Renal pelvis (tissue), 4 donors: Measurements from ENCODE around the gene FOXP1. TPM values are rescaled to one million over a fixed set of nuclear protein-coding genes. Genes with fewer than 3 reads are reported as not detected.

Source experiments
- DNase-seq: peaks from one replicate; pipeline ENCODE4 v3.0.0-alpha.2; 2013
- polyA plus RNA-seq, 3 donors: library from polyadenylated mRNA; unstranded; fragments of 120-200 nt; gene quantifications; one replicate each; pipeline ENCODE4 v1.2.1, GENCODE V29; 2013; ENCODE audit not compliant: insufficient read length in 3 of 3

The FOXP1 gene
- polyA plus RNA-seq, 3 donors, result 33.6 to 43.2 (median 40.6) TPM

DNA sequence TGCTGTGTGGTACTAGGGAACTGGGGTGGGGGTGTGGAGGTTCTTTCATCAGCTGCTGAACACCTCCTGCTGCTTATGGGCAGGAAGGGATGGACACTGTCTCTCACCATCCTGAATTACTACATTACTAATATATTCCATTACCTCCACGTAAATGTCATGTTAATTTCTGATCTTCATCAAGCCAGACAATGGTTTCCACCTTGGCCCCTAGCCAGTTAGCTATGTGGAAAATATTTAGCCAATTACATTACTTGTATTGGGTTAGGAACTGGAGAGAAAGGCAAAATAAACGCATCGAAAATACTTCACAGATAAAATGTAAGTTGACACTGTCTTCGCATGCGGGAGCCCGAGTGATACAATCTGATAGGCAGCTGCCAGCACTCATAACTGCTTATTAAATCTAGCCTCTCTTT lies 95.1 kb downstream of the FOXP1 start:
- DNase-seq, result no peak

- no peak for DNase-seq
Measured at GRCh38 chr3:71487418-71487817, 96.1 kb downstream of the FOXP1 start.

DNA sequence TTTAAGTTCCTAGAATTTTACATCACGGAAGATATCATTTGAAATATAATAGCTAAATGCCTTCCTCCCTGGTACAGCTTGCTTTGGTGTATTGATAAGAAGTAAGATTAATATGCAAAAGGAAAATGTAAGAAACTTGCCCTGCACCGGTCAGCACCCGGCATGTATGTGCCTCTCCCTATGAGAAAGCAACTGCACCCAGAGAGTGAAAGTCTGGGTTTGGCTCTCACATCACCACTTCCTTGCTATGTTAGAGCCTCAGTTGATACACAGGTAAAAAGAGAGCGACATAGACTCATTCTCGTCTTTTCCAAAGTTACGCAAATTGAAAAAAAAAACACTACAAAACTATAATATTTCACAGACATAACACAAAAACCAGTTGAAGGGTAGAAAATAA lies 96.7 kb downstream of the FOXP1 start:
- DNase-seq, result no peak

GRCh38 chr3:71485896-71486295 lies 97.6 kb downstream of the FOXP1 start:
- no peak for DNase-seq

GRCh38 chr3:71484452-71484851 lies 99.1 kb downstream of the FOXP1 start:
- DNase-seq, result no peak

DNA sequence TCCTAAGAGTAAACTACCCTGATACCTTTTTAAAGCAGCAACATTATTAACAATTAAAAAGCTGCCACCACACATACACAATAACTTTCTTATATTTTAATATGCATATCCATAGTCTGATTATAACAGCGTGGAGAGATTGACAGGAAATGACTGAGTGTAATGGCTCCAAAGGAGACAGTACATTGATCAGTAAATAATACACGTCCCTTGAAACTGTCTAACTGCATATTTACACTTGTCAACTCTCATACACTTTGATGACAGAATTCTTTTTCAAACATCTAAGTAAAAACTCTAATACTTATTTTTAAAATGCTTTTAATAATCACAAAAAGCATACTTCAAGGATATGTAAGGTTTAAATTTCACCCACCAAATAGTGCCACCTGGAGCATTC lies 99.5 kb downstream of the FOXP1 start:
- DNase-seq, result no peak

DNA sequence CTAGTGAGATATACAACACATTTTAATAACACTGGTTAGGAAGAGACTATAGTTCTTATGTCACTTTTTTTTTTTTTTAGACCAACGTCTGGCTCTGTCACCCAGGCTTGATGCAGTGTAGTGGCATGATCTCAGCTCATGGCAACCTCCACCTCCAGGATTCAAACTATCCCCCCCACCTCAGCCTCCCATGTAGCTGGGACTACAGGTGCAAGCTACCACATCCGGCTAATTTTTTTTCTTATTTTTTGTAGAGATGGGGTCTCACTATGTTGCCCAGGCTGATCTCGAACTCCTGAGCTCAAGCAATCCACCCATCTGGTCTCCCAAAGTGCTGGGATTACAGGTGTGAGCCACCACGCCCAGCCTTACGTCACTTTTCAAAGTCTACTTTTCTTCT lies 100.8 kb downstream of the FOXP1 start:
- no peak for DNase-seq

DNA sequence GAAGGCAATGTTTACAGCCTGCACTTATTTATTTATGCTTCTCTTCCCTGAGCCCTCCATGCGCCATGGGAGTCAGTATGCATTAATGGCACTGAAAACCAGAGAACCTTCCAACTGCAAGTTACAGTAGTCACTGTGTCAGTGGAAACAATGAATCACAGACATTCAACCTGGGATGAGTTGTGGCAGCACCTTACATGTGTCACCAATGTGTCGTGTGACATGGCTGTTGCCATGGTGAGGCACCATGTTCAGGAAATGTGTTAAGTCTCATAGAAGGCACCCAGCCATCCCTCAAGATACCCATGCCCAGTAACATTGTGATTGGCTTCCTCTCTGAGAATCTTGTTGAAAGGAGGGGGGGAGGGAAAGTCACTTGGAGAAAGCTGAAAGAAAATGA lies 105.0 kb downstream of the FOXP1 start:
- DNase-seq, result no peak

DNA sequence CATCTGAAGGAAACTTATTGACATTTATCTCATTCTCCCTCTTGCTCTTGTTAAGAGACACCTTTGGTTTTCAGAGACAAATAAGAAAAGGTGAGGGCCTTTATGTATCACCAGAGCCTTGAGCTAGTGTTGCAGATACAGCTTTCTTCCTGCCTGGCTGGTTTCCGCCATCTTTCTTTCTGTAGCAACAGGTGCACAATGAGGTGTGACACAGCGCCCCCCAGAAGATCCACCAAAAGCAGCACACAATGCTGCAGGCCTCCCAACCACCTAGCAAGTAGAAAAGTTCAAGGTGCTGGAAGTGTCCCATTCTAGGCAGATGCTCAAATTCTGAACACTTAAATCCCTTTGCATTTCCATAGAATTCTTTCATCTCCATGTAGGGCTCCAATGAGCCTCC lies 106.6 kb downstream of the FOXP1 start:
- DNase-seq, result no peak

DNA sequence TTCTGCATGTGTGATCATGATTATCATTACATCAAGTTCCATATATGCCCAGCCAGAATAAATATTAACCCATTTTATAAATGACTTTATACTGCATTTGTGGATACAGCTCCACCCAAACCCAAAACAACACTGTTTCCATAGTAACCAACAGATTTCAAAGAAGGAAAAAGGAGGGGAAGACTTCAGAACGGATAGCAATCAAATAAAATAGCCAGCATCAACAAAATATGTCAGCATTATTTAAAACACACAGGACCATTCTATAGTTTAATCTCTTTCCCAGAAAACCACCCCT lies 114.4 kb downstream of the FOXP1 start:
- DNase-seq, result no peak

- DNase-seq, result no peak
Measured at GRCh38 chr3:71468311-71469137, 115.0 kb downstream of the FOXP1 start.

DNA sequence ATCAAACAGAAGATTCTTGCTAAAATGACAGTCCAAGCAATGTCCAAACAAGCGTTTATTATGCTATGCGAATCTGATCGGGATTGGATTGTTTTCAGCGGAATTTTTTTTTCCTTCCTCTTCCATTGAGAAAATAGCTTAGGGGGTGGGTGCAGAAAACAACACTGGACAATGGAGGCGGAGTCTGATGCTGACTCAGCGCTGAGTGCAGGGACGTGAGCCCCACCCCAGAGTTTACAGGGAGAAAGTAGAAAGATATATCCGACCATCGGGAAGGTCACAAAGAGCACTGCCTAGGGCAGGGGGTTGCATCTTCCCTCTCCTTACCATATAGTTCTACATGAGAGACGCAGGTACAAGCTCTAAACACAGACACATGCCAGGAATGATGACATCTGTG lies 117.0 kb downstream of the FOXP1 start:
- no peak for DNase-seq

- no peak for DNase-seq
Measured at GRCh38 chr3:71465371-71466036, 118.0 kb downstream of the FOXP1 start.

DNA sequence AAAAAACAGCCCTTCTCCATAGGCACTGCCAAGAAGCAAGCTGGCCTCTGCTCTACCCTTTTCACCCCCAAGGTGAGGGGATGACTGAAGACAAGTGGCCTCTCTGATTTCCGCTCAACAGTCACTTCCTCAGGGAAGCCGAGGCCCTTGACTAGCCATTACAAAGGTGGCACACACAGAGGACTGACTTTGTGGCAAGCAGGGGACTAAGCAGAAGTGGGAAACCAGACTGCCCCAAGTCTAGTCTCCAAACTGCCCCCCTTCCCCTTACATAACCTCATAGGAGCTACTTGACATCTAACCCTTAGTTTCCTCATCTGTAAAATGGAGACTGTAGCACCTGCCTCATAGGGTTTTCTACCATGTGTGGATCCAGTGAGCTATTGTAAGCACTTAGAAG lies 118.9 kb downstream of the FOXP1 start:
- no peak for DNase-seq

GRCh38 chr3:71463617-71464016 lies 119.9 kb downstream of the FOXP1 start:
- DNase-seq, result no peak

DNA sequence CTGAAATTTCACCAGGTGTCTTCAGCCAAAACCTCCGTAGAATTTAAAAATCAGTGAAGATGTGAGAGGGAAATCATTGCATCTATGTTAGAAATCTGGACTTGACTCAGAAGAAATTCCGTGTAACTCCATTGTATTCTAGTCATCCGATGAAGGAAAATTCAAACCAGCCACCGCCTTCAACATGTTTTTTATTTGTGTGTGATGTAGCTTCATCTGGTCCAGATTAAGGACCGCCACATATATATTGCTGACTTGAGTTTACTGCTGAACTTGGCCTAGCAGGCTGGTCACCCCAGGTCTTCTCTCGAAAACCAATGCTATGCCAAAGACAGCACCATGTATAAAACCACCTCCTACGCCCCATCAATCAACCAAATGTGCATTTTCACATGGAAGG lies 120.9 kb downstream of the FOXP1 start:
- no peak for DNase-seq

GRCh38 chr3:71461749-71462483 lies 121.6 kb downstream of the FOXP1 start:
- no peak for DNase-seq

DNA sequence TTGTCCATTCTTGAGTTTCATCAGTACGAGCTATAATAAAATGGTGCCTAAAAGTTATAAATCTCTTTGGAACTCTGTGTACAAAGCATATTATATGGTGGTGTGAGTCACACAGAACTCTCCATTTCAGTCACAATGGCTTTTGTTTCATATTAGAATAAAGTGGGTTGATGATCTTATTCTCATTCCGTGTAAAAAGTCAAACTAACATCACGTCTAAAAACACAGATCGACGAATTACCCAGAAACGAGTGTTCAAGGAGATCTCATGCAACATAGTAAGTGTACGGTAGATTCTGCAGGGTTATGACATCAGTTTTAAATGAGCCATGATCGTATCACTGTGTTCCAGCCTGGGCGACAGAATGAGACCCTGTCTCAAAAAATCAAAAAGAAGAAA lies 122.4 kb downstream of the FOXP1 start:
- no peak for DNase-seq

DNA sequence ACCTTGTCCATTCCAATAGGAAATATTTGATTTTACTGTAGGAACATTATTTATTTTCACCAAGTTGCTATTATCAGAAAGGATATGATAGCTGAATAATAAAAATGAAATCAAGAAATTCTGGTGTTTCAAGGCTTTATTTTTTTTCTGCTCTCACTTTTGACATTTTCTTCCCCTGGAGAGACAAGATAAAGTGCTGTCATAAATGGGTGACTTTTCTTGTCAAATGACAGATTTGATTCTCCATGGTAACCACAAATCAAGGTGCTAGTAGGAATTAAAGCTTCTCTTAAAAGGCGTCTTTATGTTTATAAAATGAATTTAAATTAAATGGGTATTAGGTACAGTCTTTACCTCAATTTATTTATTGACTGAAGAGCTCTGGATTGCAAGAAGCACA lies 124.6 kb downstream of the FOXP1 start:
- no peak for DNase-seq

GRCh38 chr3:71456826-71457225 lies 126.7 kb downstream of the FOXP1 start:
- DNase-seq, result no peak

GRCh38 chr3:71456156-71456555 lies 127.4 kb downstream of the FOXP1 start:
- no peak for DNase-seq

DNA sequence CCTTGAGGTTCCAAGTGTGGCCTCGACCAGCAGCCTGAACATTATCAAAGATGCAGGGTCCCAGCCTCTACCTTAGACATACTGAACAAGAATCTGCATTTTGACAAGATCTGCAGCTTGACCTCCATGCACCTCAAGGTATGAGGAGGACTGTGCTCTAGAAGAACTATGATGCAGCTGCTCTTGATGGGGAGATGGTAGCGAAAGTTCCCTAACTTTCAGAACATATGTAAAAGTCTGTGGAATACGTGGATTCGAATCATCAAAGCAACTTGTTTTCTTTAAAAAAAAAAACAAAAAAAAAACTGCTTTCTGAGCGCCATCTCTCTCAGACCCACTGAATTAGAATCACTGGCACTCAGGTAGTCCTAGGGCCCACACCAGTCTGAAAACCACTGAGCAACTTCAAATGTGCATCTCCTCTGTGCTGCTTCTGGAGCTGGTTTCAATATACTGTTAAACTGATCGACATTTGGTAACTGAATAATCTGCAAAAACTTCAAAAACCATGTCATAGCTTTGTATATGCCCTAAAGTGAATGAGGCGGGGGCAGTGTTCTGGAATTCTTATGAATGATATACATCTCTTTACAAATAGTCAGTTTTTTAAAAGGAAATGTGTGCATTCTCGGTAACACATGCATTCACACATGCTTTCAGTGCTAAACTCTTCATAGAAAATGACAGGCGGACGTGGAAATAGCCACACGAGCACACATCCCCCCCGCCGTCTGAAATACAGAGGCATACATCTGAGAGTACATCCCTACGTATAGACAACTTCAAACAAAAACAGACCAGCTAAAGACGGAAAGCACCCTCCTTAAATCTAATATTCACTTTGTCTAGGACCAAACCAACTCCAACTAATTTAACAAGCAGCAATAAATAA lies 128.8 kb downstream of the FOXP1 start:
- DNase-seq, result no peak
